Left lung (tissue), 10 donors: ENCODE measurements around the gene DYRK1A. TPM values are rescaled to one million over a fixed set of nuclear protein-coding genes. Genes with fewer than 3 reads are reported as not detected.
A peak's percentile ranks its signal among the peaks of the same experiment; 100 is the strongest.

Source experiments
- ATAC-seq: fragments of 200-7000 bp; cut with Tn5 transposase; one replicate; pipeline ENCODE4 v1.9.1; 2020; ENCODE audit warnings: moderate library complexity
- DNase-seq, 4 donors: peaks; one replicate each; pipeline ENCODE4 v3.0.0-alpha.2; 2013 to 2020
- H3K27ac ChIP-seq, 2 donors: fragments of 200-600 bp; sonication (generic) in 1 of 2; one replicate each; pipeline versions ENCODE4 v1.5.0 to v1.8.0; 2020 to 2021
- H3K27me3 ChIP-seq, 2 donors: fragments of 200-600 bp; sonication (generic) in 1 of 2; one replicate each; pipeline versions ENCODE4 v1.5.0 to v1.8.0; 2020 to 2021
- H3K36me3 ChIP-seq, 2 donors: fragments of 200-600 bp; sonication (generic) in 1 of 2; one replicate each; pipeline versions ENCODE4 v1.5.0 to v1.8.0; 2020 to 2021
- H3K4me1 ChIP-seq, 2 donors: fragments of 200-600 bp; one replicate each; pipeline ENCODE4 v1.8.0; 2021
- H3K4me3 ChIP-seq, 2 donors: fragments of 200-600 bp; sonication (generic) in 1 of 2; one replicate each; pipeline versions ENCODE4 v1.5.0 to v1.8.0; 2020 to 2021; ENCODE audit warnings: mild to moderate bottlenecking in 1 of 2
- H3K9me3 ChIP-seq, 2 donors: fragments of 200-600 bp; sonication (generic) in 1 of 2; one replicate each; pipeline versions ENCODE4 v1.5.0 to v1.8.0; 2020 to 2021
- CTCF ChIP-seq, 2 donors: fragments of 200-600 bp; sonication (generic) in 1 of 2; IDR thresholded peaks; one replicate each; pipeline versions ENCODE4 v1.5.0 to v1.8.0; 2021; ENCODE audit warnings: antibody characterized with exemption in 2 of 2
- intact Hi-C, 2 donors: fragments of 100-400 bp; cut with DNase I; formaldehyde crosslinking; loops; one replicate each; pipeline versions ENCODE4 v1.11.2 to v1.14.2; 2022
- polyA plus RNA-seq, 6 donors: library from polyadenylated mRNA; unstranded; fragments of 120-200 nt; gene quantifications; one replicate each; pipeline ENCODE4 v1.2.1, GENCODE V29; 2013; ENCODE audit not compliant: insufficient read length in 6 of 6
- total RNA-seq, 2 donors: library from RNA; stranded (reverse); fragmentation: NEBNext Ultra II Directional; extraction: Animal tissue kit (Norgen Biotek cat#: 25700); gene quantifications; one replicate each; pipeline ENCODE4 v1.2.1, GENCODE V29; 2021
- donor health status: DM: no; HTN: yes; CAD: no.
- donor health status: DM: no; HTN: no; CAD: no.

DYRK1A gene
- total and polyA plus RNA-seq, 8 donors, result 57.0 to 69.9 (median 65.8) TPM

- Histone ChIP-seq H3K27me3 (no peaks in the 10 kb centered on the region), H3K36me3 (no peaks in the 10 kb centered on the region), H3K27ac (no peak overlapping the region), H3K9me3 (no peaks in the 10 kb centered on the region), H3K4me1 (peaks cover 7 to 94% of the 10 kb centered on the region in 2 donors), H3K4me3 (no peak overlapping the region)
- intact Hi-C loops, result no loop called here
- DNase-seq (no peak), ATAC-seq (no peak)
- no peak for TF ChIP-seq CTCF (IDR thresholded peaks at IDR 0.05)
These were observed 25.9 kb downstream of the DYRK1A start for GRCh38 chr21:37392441-37392840.

GRCh38 chr21:37393030-37393429, 26.5 kb downstream of the DYRK1A start:
- Histone ChIP-seq H3K4me3 (no peak overlapping the region), H3K36me3 (no peaks in the 10 kb centered on the region), H3K27me3 (no peaks in the 10 kb centered on the region), H3K4me1 (peaks cover 5 to 94% of the 10 kb centered on the region in 2 donors), H3K27ac (no peak overlapping the region), H3K9me3 (no peaks in the 10 kb centered on the region)
- intact Hi-C loops, result no loop called here
- ATAC-seq (no peak), DNase-seq (no peak)
- no peak for TF ChIP-seq CTCF (IDR thresholded peaks at IDR 0.05)

- Histone ChIP-seq H3K4me3 (no peak overlapping the region), H3K27ac (no peak overlapping the region), H3K36me3 (no peaks in the 10 kb centered on the region), H3K27me3 (no peaks in the 10 kb centered on the region), H3K9me3 (no peaks in the 10 kb centered on the region), H3K4me1 (peaks cover 5 to 94% of the 10 kb centered on the region in 2 donors)
- no peak for DNase-seq
- intact Hi-C loops, result no loop called here
- ATAC-seq, result no peak
- TF ChIP-seq CTCF (IDR thresholded peaks at IDR 0.05), result no peak
These were observed 27.2 kb downstream of the DYRK1A start for GRCh38 chr21:37393786-37394185.

GRCh38 chr21:37395961-37396360, 29.4 kb downstream of the DYRK1A start:
- H3K27me3 ChIP-seq, result no peaks in the 10 kb centered on the region
- H3K9me3 ChIP-seq, result no peaks in the 10 kb centered on the region
- no peak for TF ChIP-seq CTCF (IDR thresholded peaks at IDR 0.05)
- no peaks in the 10 kb centered on the region for H3K36me3 ChIP-seq
- DNase-seq (no peak), ATAC-seq (no peak)
- peaks cover 5 to 86% of the 10 kb centered on the region in 2 donors for H3K4me1 ChIP-seq
- intact Hi-C loops, result no loop called here
- no peak overlapping the region for H3K4me3 ChIP-seq
- no peak overlapping the region for H3K27ac ChIP-seq

GRCh38 chr21:37396855-37397254, 30.3 kb downstream of the DYRK1A start:
- intact Hi-C loops, result no loop called here
- Histone ChIP-seq H3K36me3 (no peaks in the 10 kb centered on the region), H3K27me3 (no peaks in the 10 kb centered on the region), H3K9me3 (peaks cover 0 to under 1% of the 10 kb centered on the region in 2 donors), H3K4me1 (peaks cover 5 to 84% of the 10 kb centered on the region in 2 donors), H3K4me3 (no peak overlapping the region), H3K27ac (no peak overlapping the region)
- no peak for DNase-seq
- no peak for TF ChIP-seq CTCF (IDR thresholded peaks at IDR 0.05)
- peak; percentile 75 for ATAC-seq
